Upper lobe of left lung (tissue), 6 donors: ENCODE measurements around the gene CRIP2. TPM values are rescaled to one million over a fixed set of nuclear protein-coding genes. Genes with fewer than 3 reads are reported as not detected.

Experiments used
- ATAC-seq, 2 donors: fragments of 200-7000 bp; cut with Tn5 transposase; one replicate each; pipeline ENCODE4 v1.9.1; 2022; ENCODE audit warnings: mild to moderate bottlenecking in 2 of 2, moderate library complexity in 2 of 2; ENCODE audit not compliant: low FRiP score in 2 of 2
- DNase-seq, 2 donors: peaks; one replicate each; pipeline ENCODE4 v3.0.0-alpha.2; 2019 to 2020
- H3K27ac ChIP-seq, 4 donors: fragments of 200-600 bp; sonication (generic); one replicate each; pipeline ENCODE4 v1.5.1; 2016 to 2019
- H3K27me3 ChIP-seq, 4 donors: fragments of 200-600 bp; sonication (generic); one replicate each; pipeline ENCODE4 v1.5.1; 2017 to 2019
- H3K36me3 ChIP-seq, 4 donors: fragments of 200-600 bp; sonication (generic); one replicate each; pipeline ENCODE4 v1.5.1; 2016 to 2019
- H3K4me1 ChIP-seq, 4 donors: fragments of 200-600 bp; sonication (generic); one replicate each; pipeline ENCODE4 v1.5.1; 2018 to 2019
- H3K4me3 ChIP-seq, 4 donors: fragments of 200-600 bp; sonication (generic); one replicate each; pipeline ENCODE4 v1.5.1; 2017 to 2019; ENCODE audit warnings: mild to moderate bottlenecking in 2 of 4, moderate library complexity in 1 of 4
- H3K9me3 ChIP-seq, 4 donors: fragments of 200-600 bp; sonication (generic); one replicate each; pipeline ENCODE4 v1.5.1; 2018 to 2019
- CTCF ChIP-seq, 6 experiments: fragments of 450-650 bp in 4 of 6; fragments of 200-600 bp in 2 of 6; sonication (generic) in 2 of 6; IDR thresholded peaks; one replicate each; pipeline ENCODE4 v1.5.1; 2016 to 2019; ENCODE audit warnings: antibody characterized with exemption in 6 of 6
- EP300 ChIP-seq, 4 donors: sonication (generic); formaldehyde crosslinking; IDR thresholded peaks; one replicate each; pipeline ENCODE4 v1.5.1; 2017; ENCODE audit warnings: antibody characterized with exemption in 4 of 4, control low read depth in 2 of 4
- POLR2A ChIP-seq, 4 donors: fragments of 450-650 bp; IDR thresholded peaks; one replicate each; pipeline ENCODE4 v1.5.1; 2016 to 2017; ENCODE audit warnings: antibody characterized with exemption in 4 of 4, mild to moderate bottlenecking in 2 of 4
- POLR2AphosphoS5 ChIP-seq, 2 donors: sonication (generic); formaldehyde crosslinking; IDR thresholded peaks; one replicate each; pipeline ENCODE4 v1.5.1; 2017; ENCODE audit warnings: antibody characterized with exemption in 2 of 2
- WGBS, 2 donors: methylation state at CpG; one replicate each; pipeline ENCODE4 v1.1.5; 2017 to 2018; 5-methylcytosine and 5-hydroxymethylcytosine counted together
- total RNA-seq, 6 donors: library from RNA; depleted of rRNA in 4 of 6; stranded (reverse); fragments of >200 nt in 4 of 6; gene quantifications; one replicate each; pipeline versions ENCODE4 v1.1.0 to v1.2.1, GENCODE V29; 2016 to 2021
- donor health status: DM: no; HTN: no; CAD: no; lungs with moderate emphysema.
- donor health status: DM: no; HTN: yes; CAD: no; lungs with severe emphysema.

The CRIP2 gene
- total RNA-seq, 6 donors from 2014 or later: 55.5 to 422 (median 190) TPM

- peaks cover 0 to 35% (median 19%) of the 10 kb centered on the region in 4 donors for H3K27me3 ChIP-seq
- H3K4me1 ChIP-seq: peaks cover 34 to 46% (median 37%) of the 10 kb centered on the region in 4 donors
- no peak for ATAC-seq
- TF ChIP-seq EP300 (IDR thresholded peaks at IDR 0.05) (no peak), POLR2A (IDR thresholded peaks at IDR 0.05) (no peak), CTCF (IDR thresholded peaks at IDR 0.05) (no peak), POLR2AphosphoS5 (IDR thresholded peaks at IDR 0.05) (no peak)
- H3K9me3 ChIP-seq: no peaks in the 10 kb centered on the region
- H3K4me3 ChIP-seq: no peak overlapping the region
- 88 to 94% methylated on average over 9 of the region's 9 CpGs for WGBS, 2 donors
- DNase-seq: no peak
- peak overlapping the region in 1 of 4 donors; percentile 64 for H3K27ac ChIP-seq
- H3K36me3 ChIP-seq: no peaks in the 10 kb centered on the region
Measured at GRCh38 chr14:105525326-105525725, 50.7 kb downstream of the CRIP2 start.

- ATAC-seq (peak in 1 of 2 donors; percentile 18), DNase-seq (peak in 1 of 2 donors; percentile 90)
- Histone ChIP-seq H3K4me1 (peaks cover 34 to 47% (median 38%) of the 10 kb centered on the region in 4 donors), H3K9me3 (no peaks in the 10 kb centered on the region), H3K27me3 (peaks cover 0 to 35% (median 19%) of the 10 kb centered on the region in 4 donors), H3K27ac (peak within 1 kb of the TSS in 2 of 4 donors; percentile 55 to 64), H3K36me3 (no peaks in the 10 kb centered on the region), H3K4me3 (peak within 1 kb of the TSS; percentile 31 to 80 (median 53))
- TF ChIP-seq POLR2A (IDR thresholded peaks at IDR 0.05): no peak
- TF ChIP-seq CTCF (IDR thresholded peaks at IDR 0.05): no peak
- no peak for TF ChIP-seq POLR2AphosphoS5 (IDR thresholded peaks at IDR 0.05)
- no peak for TF ChIP-seq EP300 (IDR thresholded peaks at IDR 0.05)
- WGBS, 2 donors: 0 to 4% methylated on average over 3 to 18 of the region's 88 CpGs
Measured at GRCh38 chr14:105525861-105526775, 51.5 kb downstream of the CRIP2 start, which contains the start of gene TMEM121. TMEM121 (plus strand) TSS chr14:105526583; CDS start chr14:105528835, 2,252 bp downstream.

- H3K27ac ChIP-seq: peak overlapping the region in 2 of 4 donors; percentile 4 to 55
- ATAC-seq: peak in 1 of 2 donors; percentile 3
Measured at GRCh38 chr14:105526776-105527380, 52.3 kb downstream of the CRIP2 start.

GRCh38 chr14:105527381-105527825 lies 52.8 kb downstream of the CRIP2 start:
- no peak for DNase-seq
- peak overlapping the region in 2 of 4 donors; percentile 4 to 35 for H3K27ac ChIP-seq
- 32% methylated on average over 23 of the region's 23 CpGs; no CpG with 5 or more reads in 1 of the 2 donors for WGBS, 2 donors

More at GRCh38 chr14:105526776-105527380, 52.3 kb downstream of the CRIP2 start:
- Histone ChIP-seq H3K27me3 (peaks cover 0 to 35% (median 19%) of the 10 kb centered on the region in 4 donors), H3K4me3 (peak overlapping the region; percentile 31 to 80 (median 53)), H3K36me3 (no peaks in the 10 kb centered on the region), H3K4me1 (peaks cover 34 to 47% (median 38%) of the 10 kb centered on the region in 4 donors), H3K9me3 (no peaks in the 10 kb centered on the region)
- WGBS, 2 donors: 4 to 10% methylated on average over 8 to 20 of the region's 48 CpGs
- TF ChIP-seq EP300 (IDR thresholded peaks at IDR 0.05): no peak
- no peak for TF ChIP-seq POLR2A (IDR thresholded peaks at IDR 0.05)
- no peak for TF ChIP-seq POLR2AphosphoS5 (IDR thresholded peaks at IDR 0.05)
- no peak for TF ChIP-seq CTCF (IDR thresholded peaks at IDR 0.05)
- peak in 1 of 2 donors; percentile 87 for DNase-seq

More at GRCh38 chr14:105527381-105527825, 52.8 kb downstream of the CRIP2 start:
- no peak for TF ChIP-seq POLR2A (IDR thresholded peaks at IDR 0.05)
- TF ChIP-seq POLR2AphosphoS5 (IDR thresholded peaks at IDR 0.05): no peak
- TF ChIP-seq EP300 (IDR thresholded peaks at IDR 0.05): no peak
- TF ChIP-seq CTCF (IDR thresholded peaks at IDR 0.05): no peak
- H3K36me3 ChIP-seq: no peaks in the 10 kb centered on the region
- H3K9me3 ChIP-seq: no peaks in the 10 kb centered on the region
- peaks cover 34 to 47% (median 38%) of the 10 kb centered on the region in 4 donors for H3K4me1 ChIP-seq
- H3K27me3 ChIP-seq: peaks cover 0 to 35% (median 19%) of the 10 kb centered on the region in 4 donors
- ATAC-seq: peak in 1 of 2 donors; percentile 4
- peak overlapping the region; percentile 31 to 80 (median 53) for H3K4me3 ChIP-seq
